Testis (tissue), 2 donors: ENCODE data around the gene DPF3.

Source experiments
- POLR2A ChIP-seq: fragments of 450-650 bp; IDR thresholded peaks from one replicate; pipeline ENCODE4 v1.6.1; 2017; ENCODE audit warnings: antibody characterized with exemption, mild to moderate bottlenecking, moderate library complexity
- TF ChIP-seq, protein P1 (sequence below), 3 experiments: fragments of 450-650 bp in 2 of 3; fragments of 200-600 bp in 1 of 3; sonication (generic) in 1 of 3; IDR thresholded peaks; one replicate each; pipeline ENCODE4 v1.5.1; 2016 to 2019; ENCODE audit warnings: antibody characterized with exemption in 3 of 3, mild to moderate bottlenecking in 2 of 3, moderate library complexity in 1 of 3

DNA sequence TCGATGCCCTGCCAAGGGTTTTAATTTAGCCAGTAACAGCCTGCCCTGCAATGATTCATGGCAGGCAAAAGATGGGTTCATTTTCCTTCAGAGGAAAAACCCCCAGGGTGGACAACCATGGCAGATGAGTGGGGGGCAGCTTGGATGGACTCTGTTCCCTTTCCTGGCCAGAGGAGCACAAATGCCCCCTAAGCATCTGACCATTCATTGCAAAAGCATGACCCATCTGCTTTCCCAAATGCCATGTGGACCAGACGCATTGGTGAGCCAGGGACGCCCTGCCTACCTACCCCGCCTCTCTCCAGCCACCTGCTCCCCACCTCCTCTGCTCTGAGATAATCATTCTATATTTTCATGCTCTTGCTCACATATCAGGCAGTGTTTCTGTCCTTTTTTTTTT, 281.9 kb downstream of the DPF3 start:
- TF ChIP-seq, protein P1, sequence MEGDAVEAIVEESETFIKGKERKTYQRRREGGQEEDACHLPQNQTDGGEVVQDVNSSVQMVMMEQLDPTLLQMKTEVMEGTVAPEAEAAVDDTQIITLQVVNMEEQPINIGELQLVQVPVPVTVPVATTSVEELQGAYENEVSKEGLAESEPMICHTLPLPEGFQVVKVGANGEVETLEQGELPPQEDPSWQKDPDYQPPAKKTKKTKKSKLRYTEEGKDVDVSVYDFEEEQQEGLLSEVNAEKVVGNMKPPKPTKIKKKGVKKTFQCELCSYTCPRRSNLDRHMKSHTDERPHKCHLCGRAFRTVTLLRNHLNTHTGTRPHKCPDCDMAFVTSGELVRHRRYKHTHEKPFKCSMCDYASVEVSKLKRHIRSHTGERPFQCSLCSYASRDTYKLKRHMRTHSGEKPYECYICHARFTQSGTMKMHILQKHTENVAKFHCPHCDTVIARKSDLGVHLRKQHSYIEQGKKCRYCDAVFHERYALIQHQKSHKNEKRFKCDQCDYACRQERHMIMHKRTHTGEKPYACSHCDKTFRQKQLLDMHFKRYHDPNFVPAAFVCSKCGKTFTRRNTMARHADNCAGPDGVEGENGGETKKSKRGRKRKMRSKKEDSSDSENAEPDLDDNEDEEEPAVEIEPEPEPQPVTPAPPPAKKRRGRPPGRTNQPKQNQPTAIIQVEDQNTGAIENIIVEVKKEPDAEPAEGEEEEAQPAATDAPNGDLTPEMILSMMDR (IDR thresholded peaks at IDR 0.05), result no peak
- TF ChIP-seq POLR2A, result no peak
